Hippocampal formation (tissue), 2 donors: ENCODE data around the gene STARD3NL.
A peak's percentile ranks its signal among the peaks of the same experiment; 100 is the strongest.

ENCODE experiments used
- DNase-seq, 2 donors: peaks; one replicate each; lab custom pipeline; 2025; lab: John Stamatoyannopoulos, UW

STARD3NL gene

GRCh38 chr7:38182450-38182849, 4.4 kb downstream of the STARD3NL start:
- no peak for DNase-seq

GRCh38 chr7:38185395-38186307, 7.6 kb downstream of the STARD3NL start:
- no peak for DNase-seq

DNA sequence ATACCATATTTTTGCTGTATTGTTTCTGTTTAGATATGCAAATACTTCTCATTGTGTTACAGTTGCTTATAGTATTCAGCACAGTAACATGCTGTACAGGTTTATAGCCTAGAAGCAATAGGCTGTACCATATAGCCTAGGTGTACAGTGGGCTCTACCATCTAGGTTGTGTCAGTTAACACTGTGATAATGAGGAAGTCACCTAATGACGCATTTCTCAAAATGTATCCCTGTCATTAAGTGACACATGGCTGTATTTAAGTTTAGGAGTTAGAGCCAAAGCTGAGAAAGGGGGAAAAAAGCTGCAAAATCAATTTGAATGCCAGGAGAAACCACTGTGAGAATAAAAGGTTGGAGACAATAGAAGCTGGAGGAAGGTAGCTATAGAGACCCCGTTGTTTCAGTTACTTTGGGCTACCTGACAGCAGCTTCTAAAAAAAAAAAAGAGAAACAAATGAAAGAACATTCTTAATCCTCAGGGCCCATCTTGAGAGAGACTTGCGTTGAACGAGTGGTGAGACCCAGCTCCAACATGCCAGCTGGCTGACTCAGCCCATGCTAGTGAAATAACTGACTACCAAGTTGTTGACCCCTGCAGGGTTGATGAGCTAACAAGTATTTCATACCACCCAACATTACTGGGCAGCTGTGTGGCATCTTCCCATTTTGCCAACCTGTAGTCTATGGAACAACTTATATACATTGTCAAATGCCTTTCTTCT, 8.7 kb downstream of the STARD3NL start:
- no peak for DNase-seq

DNA sequence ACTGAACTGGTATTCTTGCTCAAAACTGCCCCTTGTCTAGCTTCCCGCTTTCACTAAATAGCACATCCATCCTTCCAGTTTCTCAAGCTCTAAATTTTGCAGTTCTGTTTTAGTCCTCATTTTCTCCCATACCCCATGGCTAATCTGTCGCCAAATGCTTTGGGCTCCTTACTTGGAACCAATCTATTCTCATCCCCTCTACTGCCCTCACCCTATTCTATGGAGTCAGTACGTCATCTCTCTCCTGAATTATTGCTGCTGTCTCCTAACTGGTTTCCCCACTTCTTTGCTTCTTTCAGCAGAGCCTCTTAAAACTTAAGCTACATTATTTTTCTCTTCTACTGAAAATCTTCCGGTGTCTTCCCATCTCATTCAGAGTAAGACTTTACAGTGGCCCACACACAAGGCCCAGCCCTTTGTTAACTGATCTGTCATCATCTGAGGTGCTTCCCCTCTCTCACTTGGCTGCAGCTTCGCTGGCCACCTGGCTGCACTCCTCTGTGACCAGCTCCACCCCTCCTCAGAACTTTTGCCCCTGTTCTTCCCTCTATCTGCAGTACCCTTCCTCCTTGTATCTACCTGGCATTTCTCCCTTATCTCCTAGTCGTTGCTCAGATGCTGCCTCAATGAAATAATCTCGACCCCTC, 9.9 kb downstream of the STARD3NL start:
- no peak for DNase-seq

DNA sequence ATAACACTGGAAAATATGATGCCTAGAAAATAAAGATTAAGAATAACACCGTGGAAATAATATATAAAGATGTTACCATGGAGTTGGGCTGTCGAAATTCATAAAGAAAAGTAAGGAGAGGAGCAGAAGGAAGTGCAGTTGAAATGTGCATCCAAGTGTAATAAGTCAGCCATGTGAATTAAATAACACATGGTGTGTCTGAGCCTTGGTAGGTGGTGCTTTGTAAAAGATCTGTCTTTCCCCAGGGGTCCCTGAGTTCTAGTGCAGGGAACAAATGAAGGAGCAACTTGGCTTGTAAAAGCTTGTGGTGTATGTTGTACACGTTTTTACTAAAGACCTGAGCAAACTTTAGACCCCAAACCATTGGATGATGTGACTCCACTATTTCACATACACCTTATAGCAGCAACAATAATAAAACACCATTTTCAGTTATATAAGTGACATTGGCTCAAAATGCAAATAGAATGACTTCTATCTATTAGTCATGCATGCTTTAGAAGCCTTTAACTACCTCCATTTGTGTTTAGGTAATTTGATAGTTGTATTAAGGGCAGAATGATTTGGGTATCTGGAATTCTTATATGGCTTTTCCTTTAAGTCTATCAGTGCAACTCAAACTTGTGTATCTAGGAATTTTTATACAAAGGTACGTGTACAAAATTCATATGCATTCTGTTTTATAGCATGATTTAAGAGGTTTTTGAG, 11.3 kb downstream of the STARD3NL start:
- no peak for DNase-seq

DNA sequence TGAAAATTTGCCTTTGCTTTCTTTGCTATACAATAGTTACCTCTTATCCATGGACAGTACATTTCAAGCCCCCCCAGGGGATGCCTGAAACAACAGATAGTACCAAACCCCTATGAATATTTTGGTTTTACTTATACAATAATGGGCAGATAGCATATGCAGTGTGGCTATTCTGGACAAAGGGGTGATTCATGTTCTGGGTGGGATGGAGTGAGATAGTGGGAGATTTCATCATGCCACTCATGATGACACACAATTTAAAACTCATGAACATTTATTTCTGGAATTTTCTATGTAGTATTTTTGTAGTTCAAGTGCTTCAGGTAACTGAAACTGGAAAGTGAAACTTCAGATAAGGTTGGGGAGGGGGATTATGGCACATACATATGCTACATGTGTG, 12.0 kb downstream of the STARD3NL start:
- no peak for DNase-seq

DNA sequence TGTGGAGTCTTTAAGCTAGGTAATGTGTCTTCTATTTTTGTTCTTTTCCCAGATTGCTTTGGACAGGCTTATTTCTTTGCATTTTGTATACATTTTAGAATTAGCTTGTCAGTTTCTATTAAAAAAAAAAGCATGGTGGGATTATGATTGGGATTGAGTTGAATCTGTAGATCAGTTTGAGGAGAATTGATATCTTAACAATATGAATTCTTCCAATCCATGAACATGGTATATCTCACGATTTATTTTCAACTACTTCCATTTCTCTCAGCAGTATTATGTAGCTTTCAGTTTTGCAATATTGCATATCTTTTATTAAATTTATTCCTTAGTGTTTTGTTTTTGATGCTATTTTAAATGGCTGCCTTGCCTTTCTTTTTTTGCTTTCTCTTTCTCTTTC, 13.7 kb downstream of the STARD3NL start:
- no peak for DNase-seq

GRCh38 chr7:38192327-38192726, 14.3 kb downstream of the STARD3NL start:
- DNase-seq: no peak

DNA sequence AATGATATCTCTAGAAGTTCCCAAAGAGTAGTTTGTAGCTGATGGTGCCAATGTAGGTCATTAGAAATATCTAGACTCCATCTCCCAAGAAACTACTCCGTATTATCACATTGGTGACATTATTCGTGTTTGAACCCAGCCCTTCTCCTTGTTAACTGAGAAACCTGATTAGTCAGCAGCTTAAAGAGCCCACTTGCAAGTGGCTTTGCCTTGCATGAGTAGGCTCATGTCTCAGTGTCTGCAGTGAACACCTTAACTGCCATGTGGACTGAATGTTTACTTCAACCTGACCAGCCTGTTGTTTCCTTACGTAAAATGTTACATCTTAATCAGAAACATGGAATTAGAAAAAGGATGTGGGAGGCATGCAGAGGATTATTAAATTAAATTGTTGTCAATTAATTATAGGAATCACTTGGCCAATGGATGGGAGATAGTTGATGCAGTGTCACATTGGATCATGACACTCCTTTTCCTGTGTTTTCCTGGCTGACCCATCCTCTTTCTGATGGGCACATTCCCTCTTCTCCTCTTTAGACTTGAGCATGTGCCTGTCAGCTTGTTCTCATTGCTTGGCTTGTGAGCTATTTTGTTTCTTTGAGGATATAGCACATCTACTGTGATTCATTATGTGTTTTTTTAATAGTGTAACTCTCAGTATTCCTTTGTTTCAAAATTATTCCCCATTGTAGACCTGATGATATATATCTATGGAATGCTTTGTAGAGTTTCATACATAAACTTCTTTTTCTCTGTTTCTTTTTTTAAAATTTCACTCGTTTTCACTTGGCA, 18.0 kb downstream of the STARD3NL start:
- DNase-seq: no peak

GRCh38 chr7:38198366-38198765, 20.3 kb downstream of the STARD3NL start:
- DNase-seq: no peak

DNA sequence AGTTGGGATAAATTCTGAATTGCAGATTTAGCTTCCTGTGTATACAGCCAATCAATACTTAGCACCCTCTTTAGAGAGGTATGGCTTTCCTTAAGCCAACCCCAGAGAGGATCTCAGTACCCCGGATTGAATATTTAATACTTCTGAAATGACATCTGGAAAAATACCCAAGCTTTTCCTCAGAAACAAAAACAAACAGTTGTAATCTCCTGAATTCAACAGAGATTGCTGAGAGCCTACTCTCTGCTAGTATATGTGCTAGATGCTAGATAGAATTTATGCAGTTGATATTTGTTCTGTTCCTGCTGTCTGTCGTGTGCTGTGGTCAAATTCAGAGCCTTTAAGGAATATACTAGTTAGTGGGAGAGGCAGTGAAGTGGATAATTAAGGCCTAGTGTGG, 21.1 kb downstream of the STARD3NL start:
- no peak for DNase-seq

- DNase-seq: no peak
Measured at GRCh38 chr7:38199782-38200181, 21.7 kb downstream of the STARD3NL start.

- DNase-seq: no peak
Measured at GRCh38 chr7:38206071-38206470, 28.0 kb downstream of the STARD3NL start.

- no peak for DNase-seq
Measured at GRCh38 chr7:38207843-38208242, 29.8 kb downstream of the STARD3NL start.

DNA sequence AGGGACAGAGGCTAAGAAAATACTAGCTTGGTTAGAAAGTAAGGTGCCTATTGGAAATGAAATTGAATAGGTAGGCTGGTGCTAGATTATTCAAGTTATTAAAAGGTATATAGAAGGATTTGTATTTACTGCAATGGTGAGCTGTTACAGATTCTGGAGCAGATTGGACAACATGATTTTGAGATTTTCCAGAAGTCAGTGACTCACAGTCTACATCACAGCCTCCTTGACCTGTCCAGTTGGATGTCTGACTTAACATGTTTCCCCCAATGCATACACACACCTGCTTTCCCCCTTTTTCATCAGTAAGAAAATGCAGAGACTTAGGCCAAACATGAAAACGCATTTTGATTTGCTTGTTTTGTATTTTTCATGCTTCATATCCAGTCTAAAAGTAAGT, 33.4 kb downstream of the STARD3NL start:
- DNase-seq: no peak

DNA sequence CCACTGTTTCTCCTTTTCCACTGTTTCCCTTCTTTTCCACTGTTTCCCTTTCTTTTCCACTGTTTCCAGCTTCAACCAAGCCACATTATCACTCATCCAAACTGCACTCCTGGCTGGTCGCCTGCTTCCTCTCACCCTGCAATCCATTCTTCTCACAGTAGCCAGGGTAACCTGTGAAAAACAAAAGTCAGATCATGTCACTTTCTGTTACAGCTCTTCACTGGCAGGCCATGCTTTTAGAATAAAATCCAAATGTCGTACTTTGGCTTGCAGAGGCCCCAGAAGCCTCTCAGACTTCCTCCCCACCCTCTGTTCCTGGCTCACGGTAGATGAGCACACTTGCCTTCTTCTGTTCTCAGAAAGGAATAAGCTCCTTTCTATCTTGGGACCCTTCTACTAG, 33.9 kb downstream of the STARD3NL start:
- DNase-seq: peak in 1 of 2 donors; percentile 57

DNA sequence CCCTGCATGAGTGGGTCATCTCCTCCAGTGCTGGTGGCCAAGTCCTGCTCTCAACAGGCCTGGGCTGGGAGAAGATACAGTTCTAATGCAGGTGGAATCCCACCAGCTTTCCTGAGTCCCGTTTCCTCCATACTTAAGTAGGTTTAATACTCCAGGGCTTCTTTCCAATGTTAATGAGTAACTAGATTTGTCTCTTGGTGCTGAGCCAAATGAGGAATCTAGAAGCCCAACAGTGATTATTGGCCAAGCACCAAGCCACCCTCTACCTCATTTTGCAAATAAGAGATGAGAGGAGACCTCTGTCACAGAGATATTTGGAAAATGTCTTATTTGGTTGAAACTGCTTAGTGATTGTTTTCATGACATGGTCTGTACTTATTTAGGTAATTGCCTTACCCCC, 37.1 kb downstream of the STARD3NL start:
- no peak for DNase-seq

GRCh38 chr7:38215735-38216670, 38.0 kb downstream of the STARD3NL start:
- peak; percentile 68 to 77 for DNase-seq

DNA sequence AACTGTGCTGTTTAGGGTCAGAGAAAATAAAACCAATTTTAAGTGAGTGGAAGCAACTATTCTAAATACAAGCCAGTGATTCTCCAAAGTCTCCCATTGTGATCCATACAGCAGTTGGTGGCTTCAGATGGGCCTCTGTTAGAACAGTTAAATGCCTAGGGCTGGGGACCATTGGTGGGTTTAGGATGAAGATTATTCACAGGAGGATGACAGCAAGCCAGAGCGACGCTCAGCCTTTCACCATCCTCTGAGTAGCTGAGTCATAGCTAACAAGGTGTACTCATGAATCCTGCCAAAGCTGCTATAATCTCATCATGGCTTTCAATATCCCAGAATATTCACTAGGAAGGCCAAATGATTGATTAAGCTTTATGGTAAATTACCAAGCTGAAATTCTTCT, 39.6 kb downstream of the STARD3NL start:
- no peak for DNase-seq

DNA sequence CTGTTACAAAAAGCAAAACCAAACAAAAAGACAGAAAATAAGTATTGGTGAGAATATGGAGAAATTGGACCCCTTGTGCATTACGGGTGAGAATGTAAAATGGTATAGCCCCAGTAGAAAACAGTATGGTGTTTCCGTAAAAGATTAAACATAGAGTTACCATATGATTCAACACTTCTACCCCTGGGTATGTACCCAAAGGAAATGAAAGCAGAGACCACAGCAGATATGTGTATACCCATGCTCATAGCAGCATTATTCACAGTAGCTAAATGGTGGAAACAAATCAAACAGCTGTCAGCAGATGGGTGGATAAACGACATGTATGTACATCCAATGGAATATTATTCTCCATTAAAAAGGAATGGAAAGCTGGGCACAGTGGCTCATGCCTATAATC, 42.4 kb downstream of the STARD3NL start:
- DNase-seq: no peak
